Measurements from ENCODE around the gene TNS3. TPM values are rescaled to one million over a fixed set of nuclear protein-coding genes. Genes with fewer than 3 reads are reported as not detected.
A peak's percentile ranks its signal among the peaks of the same experiment; 100 is the strongest.

The TNS3 gene
- total and polyA plus RNA-seq, 4 donors = 40.5 to 140 (median 86.7) TPM

DNA sequence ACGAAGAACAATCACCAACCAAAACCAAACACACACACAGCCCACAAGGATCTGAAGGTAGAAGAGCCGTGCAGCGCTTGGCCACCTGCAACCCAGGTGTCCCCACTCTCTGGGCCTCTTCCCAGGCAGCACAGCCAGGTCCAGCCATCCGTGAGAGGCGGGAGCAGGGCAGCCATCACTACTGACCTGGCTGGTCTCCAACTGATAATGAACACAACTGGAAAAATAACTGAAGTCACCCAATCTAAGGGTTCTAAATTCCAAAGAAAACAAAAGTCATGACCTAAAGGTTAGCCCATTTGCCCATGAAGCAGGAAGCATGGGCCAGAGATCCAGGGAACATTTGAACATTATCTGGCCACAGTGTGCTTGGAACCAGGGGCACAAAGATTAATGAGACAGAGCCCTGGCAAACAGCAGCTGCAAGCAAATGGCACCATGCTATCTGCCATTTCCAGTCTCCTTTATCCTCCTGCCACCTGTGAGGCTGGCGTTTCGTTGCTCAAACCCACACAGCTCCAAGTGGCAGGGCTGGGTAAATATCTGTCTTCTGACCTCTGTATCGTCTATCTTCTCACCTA, 207.9 kb downstream of the TNS3 start:
- no peak overlapping the region for H3K4me3 ChIP-seq (ENCODE audit: low read length in 2 of 2)
- peaks cover 0 to 2% of the 10 kb centered on the region in 2 donors for H3K36me3 ChIP-seq (ENCODE audit: control insufficient read depth in 1 of 2, insufficient read depth in 2 of 2, low read length in 1 of 2)
- intact Hi-C loops (cut with DNase I) = no loop called here
- no peaks in the 10 kb centered on the region for H3K9me3 ChIP-seq (ENCODE audit: control insufficient read depth, low read length)
- H3K27me3 ChIP-seq (ENCODE audit: control insufficient read depth in 1 of 2, insufficient read depth in 2 of 2, low read length in 1 of 2) = no peaks in the 10 kb centered on the region
- no peak overlapping the region for H3K27ac ChIP-seq (ENCODE audit: low read depth in 1 of 2, low read length in 2 of 2)
- 67 to 70% methylated on average over 8 of the region's 8 CpGs for WGBS, 2 donors
- peaks cover 0 to 3% of the 10 kb centered on the region in 2 donors for H3K4me1 ChIP-seq (ENCODE audit: control insufficient read depth in 1 of 2, insufficient read depth in 2 of 2, low read length in 2 of 2)
- ATAC-seq (ENCODE audit: low FRiP score) (no peak), DNase-seq (peak in 1 of 2 donors; percentile 30)

DNA sequence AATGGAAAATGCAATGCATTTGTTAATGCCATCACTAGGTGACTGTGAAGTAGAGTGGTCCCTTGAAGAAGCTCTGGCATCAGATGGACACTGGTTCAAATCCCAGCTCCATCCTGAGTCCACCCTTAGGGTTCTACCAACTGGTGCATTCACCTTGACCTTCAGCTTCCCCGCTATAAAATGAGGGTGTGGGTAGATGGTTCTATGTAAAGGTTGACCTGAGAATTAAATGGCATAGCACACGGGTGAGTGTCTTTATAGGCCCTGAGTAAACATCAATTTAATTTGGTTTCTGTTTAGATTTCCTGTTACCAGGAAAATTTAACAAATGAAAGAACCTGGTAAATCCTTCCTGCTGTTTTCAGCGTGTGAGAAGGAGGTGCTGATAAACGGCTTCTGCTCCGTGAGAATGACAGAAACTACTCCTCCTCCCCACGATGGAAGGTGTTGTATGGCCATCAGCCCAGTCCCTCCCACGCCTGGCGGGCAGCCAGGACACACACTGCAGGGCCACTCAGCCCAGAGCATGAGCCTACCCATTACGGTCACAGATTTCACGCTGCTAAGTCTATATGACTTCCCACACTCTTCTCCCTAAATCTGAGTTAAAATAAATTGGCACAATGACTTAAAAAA, 210.1 kb downstream of the TNS3 start:
- WGBS, 2 donors = 14 to 19% methylated on average over 10 of the region's 10 CpGs
- no peaks in the 10 kb centered on the region for H3K27me3 ChIP-seq (ENCODE audit: control insufficient read depth in 1 of 2, insufficient read depth in 2 of 2, low read length in 1 of 2)
- no peak for ATAC-seq (ENCODE audit: low FRiP score)
- intact Hi-C loops (cut with DNase I) = no loop called here
- H3K36me3 ChIP-seq (ENCODE audit: control insufficient read depth in 1 of 2, insufficient read depth in 2 of 2, low read length in 1 of 2) = peaks cover 0 to 10% of the 10 kb centered on the region in 2 donors
- no peaks in the 10 kb centered on the region for H3K9me3 ChIP-seq (ENCODE audit: control insufficient read depth, low read length)
- H3K4me1 ChIP-seq (ENCODE audit: control insufficient read depth in 1 of 2, insufficient read depth in 2 of 2, low read length in 2 of 2) = peaks cover 0 to 3% of the 10 kb centered on the region in 2 donors
- H3K4me3 ChIP-seq (ENCODE audit: low read length in 2 of 2) = no peak overlapping the region
- peak; percentile 76 to 91 for DNase-seq
- H3K27ac ChIP-seq (ENCODE audit: low read depth in 1 of 2, low read length in 2 of 2) = no peak overlapping the region

GRCh38 chr7:47371317-47371716, 210.6 kb downstream of the TNS3 start:
- no peak for DNase-seq
- no peak for ATAC-seq (ENCODE audit: low FRiP score)
- H3K4me1 ChIP-seq (ENCODE audit: control insufficient read depth in 1 of 2, insufficient read depth in 2 of 2, low read length in 2 of 2) = peaks cover 0 to 3% of the 10 kb centered on the region in 2 donors
- H3K27me3 ChIP-seq (ENCODE audit: control insufficient read depth in 1 of 2, insufficient read depth in 2 of 2, low read length in 1 of 2) = no peaks in the 10 kb centered on the region
- H3K4me3 ChIP-seq (ENCODE audit: low read length in 2 of 2) = no peak overlapping the region
- no peak overlapping the region for H3K27ac ChIP-seq (ENCODE audit: low read depth in 1 of 2, low read length in 2 of 2)
- H3K36me3 ChIP-seq (ENCODE audit: control insufficient read depth in 1 of 2, insufficient read depth in 2 of 2, low read length in 1 of 2) = peaks cover 0 to 10% of the 10 kb centered on the region in 2 donors
- no peaks in the 10 kb centered on the region for H3K9me3 ChIP-seq (ENCODE audit: control insufficient read depth, low read length)
- 97 to 100% methylated on average over 1 of the region's 1 CpG for WGBS, 2 donors
- intact Hi-C loops (cut with DNase I) = no loop called here

DNA sequence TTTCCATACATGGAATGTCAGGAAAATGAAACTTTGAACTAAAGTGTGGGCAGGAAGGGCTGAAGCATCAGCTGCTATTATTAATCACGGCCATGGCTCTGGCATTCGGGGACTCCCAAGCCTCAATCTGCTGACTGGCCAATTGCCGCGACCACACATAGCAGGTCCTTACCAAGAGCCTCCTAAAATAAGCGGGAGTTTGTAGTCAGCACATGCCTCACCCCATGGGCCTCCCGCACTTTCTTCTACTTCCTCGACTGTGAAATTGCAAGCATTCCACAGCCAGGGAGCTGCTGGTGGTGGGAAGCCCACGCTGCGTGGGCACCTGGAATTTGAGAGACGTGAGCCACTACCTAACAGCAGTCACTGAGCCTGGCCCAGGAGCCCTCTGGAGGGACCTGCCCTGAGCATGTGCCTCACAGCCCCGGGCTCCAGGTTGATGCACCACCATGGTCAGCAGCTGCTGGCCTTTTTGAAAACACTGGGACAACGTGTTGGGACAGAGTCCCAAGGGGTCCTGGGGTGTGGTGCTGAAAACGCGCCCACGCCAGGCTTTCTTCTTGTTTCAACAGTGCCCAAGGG, 211.4 kb downstream of the TNS3 start:
- intact Hi-C loops (cut with DNase I) = no loop called here
- Histone ChIP-seq H3K4me3 (ENCODE audit: low read length in 2 of 2) (no peak overlapping the region), H3K27ac (ENCODE audit: low read depth in 1 of 2, low read length in 2 of 2) (no peak overlapping the region), H3K36me3 (ENCODE audit: control insufficient read depth in 1 of 2, insufficient read depth in 2 of 2, low read length in 1 of 2) (peaks cover 0 to 10% of the 10 kb centered on the region in 2 donors), H3K9me3 (ENCODE audit: control insufficient read depth, low read length) (no peaks in the 10 kb centered on the region), H3K27me3 (ENCODE audit: control insufficient read depth in 1 of 2, insufficient read depth in 2 of 2, low read length in 1 of 2) (no peaks in the 10 kb centered on the region), H3K4me1 (ENCODE audit: control insufficient read depth in 1 of 2, insufficient read depth in 2 of 2, low read length in 2 of 2) (peaks cover 0 to 3% of the 10 kb centered on the region in 2 donors)
- 50 to 66% methylated on average over 15 of the region's 15 CpGs for WGBS, 2 donors
- no peak for DNase-seq
- no peak for ATAC-seq (ENCODE audit: low FRiP score)

DNA sequence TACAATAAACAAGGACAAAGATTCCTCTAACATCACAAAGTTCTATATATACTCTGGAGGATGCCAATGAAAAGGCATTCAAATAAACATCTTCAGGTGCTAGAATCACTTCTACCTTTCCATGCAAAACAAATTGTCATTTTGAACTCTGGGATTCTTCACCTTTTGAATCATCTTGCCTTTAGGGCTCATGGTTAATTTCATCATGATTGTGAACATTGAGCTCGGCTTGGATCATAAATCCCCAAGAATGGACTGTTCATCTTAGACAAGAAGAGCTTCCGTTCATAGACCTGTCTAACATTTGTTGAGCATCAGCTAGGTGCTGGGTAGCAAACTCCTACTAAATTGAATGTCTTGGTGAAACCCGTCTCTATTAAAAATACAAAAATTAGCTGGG, 212.2 kb downstream of the TNS3 start:
- peaks cover 0 to 10% of the 10 kb centered on the region in 2 donors for H3K36me3 ChIP-seq (ENCODE audit: control insufficient read depth in 1 of 2, insufficient read depth in 2 of 2, low read length in 1 of 2)
- 93 to 96% methylated on average over 3 of the region's 3 CpGs for WGBS, 2 donors
- H3K4me3 ChIP-seq (ENCODE audit: low read length in 2 of 2) = no peak overlapping the region
- no peak for ATAC-seq (ENCODE audit: low FRiP score)
- DNase-seq = no peak
- H3K4me1 ChIP-seq (ENCODE audit: control insufficient read depth in 1 of 2, insufficient read depth in 2 of 2, low read length in 2 of 2) = peaks cover 0 to 3% of the 10 kb centered on the region in 2 donors
- no peak overlapping the region for H3K27ac ChIP-seq (ENCODE audit: low read depth in 1 of 2, low read length in 2 of 2)
- H3K27me3 ChIP-seq (ENCODE audit: control insufficient read depth in 1 of 2, insufficient read depth in 2 of 2, low read length in 1 of 2) = no peaks in the 10 kb centered on the region
- H3K9me3 ChIP-seq (ENCODE audit: control insufficient read depth, low read length) = no peaks in the 10 kb centered on the region
- intact Hi-C loops (cut with DNase I) = no loop called here

GRCh38 chr7:47368190-47368812, 213.6 kb downstream of the TNS3 start:
- Histone ChIP-seq H3K9me3 (ENCODE audit: control insufficient read depth, low read length) (no peaks in the 10 kb centered on the region), H3K4me1 (ENCODE audit: control insufficient read depth in 1 of 2, insufficient read depth in 2 of 2, low read length in 2 of 2) (no peaks in the 10 kb centered on the region), H3K4me3 (ENCODE audit: low read length in 2 of 2) (no peak overlapping the region), H3K36me3 (ENCODE audit: control insufficient read depth in 1 of 2, insufficient read depth in 2 of 2, low read length in 1 of 2) (peaks cover 0 to 12% of the 10 kb centered on the region in 2 donors), H3K27me3 (ENCODE audit: control insufficient read depth in 1 of 2, insufficient read depth in 2 of 2, low read length in 1 of 2) (no peaks in the 10 kb centered on the region), H3K27ac (ENCODE audit: low read depth in 1 of 2, low read length in 2 of 2) (no peak overlapping the region)
- peak in 1 of 2 donors; percentile 59 for DNase-seq
- no peak for ATAC-seq (ENCODE audit: low FRiP score)
- 92 to 93% methylated on average over 18 of the region's 18 CpGs for WGBS, 2 donors
- intact Hi-C loops (cut with DNase I) = no loop called here

GRCh38 chr7:47367369-47367768, 214.5 kb downstream of the TNS3 start:
- Histone ChIP-seq H3K4me3 (ENCODE audit: low read length in 2 of 2) (no peak overlapping the region), H3K4me1 (ENCODE audit: control insufficient read depth in 1 of 2, insufficient read depth in 2 of 2, low read length in 2 of 2) (no peaks in the 10 kb centered on the region), H3K9me3 (ENCODE audit: control insufficient read depth, low read length) (no peaks in the 10 kb centered on the region), H3K27me3 (ENCODE audit: control insufficient read depth in 1 of 2, insufficient read depth in 2 of 2, low read length in 1 of 2) (no peaks in the 10 kb centered on the region), H3K27ac (ENCODE audit: low read depth in 1 of 2, low read length in 2 of 2) (no peak overlapping the region), H3K36me3 (ENCODE audit: control insufficient read depth in 1 of 2, insufficient read depth in 2 of 2, low read length in 1 of 2) (peaks cover 0 to 12% of the 10 kb centered on the region in 2 donors)
- ATAC-seq (ENCODE audit: low FRiP score) (no peak), DNase-seq (no peak)
- WGBS, 2 donors = 75 to 87% methylated on average over 5 of the region's 5 CpGs
- intact Hi-C loops (cut with DNase I) = no loop called here

GRCh38 chr7:47366960-47367359, 215.0 kb downstream of the TNS3 start:
- ATAC-seq (ENCODE audit: low FRiP score) = no peak
- H3K27me3 ChIP-seq (ENCODE audit: control insufficient read depth in 1 of 2, insufficient read depth in 2 of 2, low read length in 1 of 2) = no peaks in the 10 kb centered on the region
- WGBS, 2 donors = 82% methylated on average over 8 of the region's 8 CpGs
- no peak overlapping the region for H3K27ac ChIP-seq (ENCODE audit: low read depth in 1 of 2, low read length in 2 of 2)
- DNase-seq = no peak
- no peak overlapping the region for H3K4me3 ChIP-seq (ENCODE audit: low read length in 2 of 2)
- intact Hi-C loops (cut with DNase I) = no loop called here
- H3K4me1 ChIP-seq (ENCODE audit: control insufficient read depth in 1 of 2, insufficient read depth in 2 of 2, low read length in 2 of 2) = no peaks in the 10 kb centered on the region
- no peaks in the 10 kb centered on the region for H3K9me3 ChIP-seq (ENCODE audit: control insufficient read depth, low read length)
- peaks cover 0 to 12% of the 10 kb centered on the region in 2 donors for H3K36me3 ChIP-seq (ENCODE audit: control insufficient read depth in 1 of 2, insufficient read depth in 2 of 2, low read length in 1 of 2)

Data from aorta (tissue), 5 donors.